HG03558 (cell line): Measurements from ENCODE around the gene CIZ1.
A peak's percentile ranks its signal among the peaks of the same experiment; 100 is the strongest.
"Not testable (repeated sequence)": the region's sequence is repeated elsewhere in the genome, so short reads cannot be mapped to it uniquely, and the experiment has no call there.

ENCODE experiments used
- ATAC-seq: cut with Tn5 transposase; IDR thresholded peaks from one replicate; pipeline ENCODE4 v1.9.1; 2021; ENCODE audit warnings: moderate number of reproducible peaks; ENCODE audit not compliant: unreplicated experiment; ENCODE audit errors: extremely low read depth

Gene CIZ1

GRCh38 chr9:128192601-128193371 lies 1.4 kb upstream of the CIZ1 start:
- peak; percentile 56 for ATAC-seq

- no peak for ATAC-seq
Measured at GRCh38 chr9:128190516-128191405, 611 bp downstream of the CIZ1 start.

- no peak for ATAC-seq
Measured at GRCh38 chr9:128190013-128190412, 1.4 kb downstream of the CIZ1 start.

- no peak for ATAC-seq
Measured at GRCh38 chr9:128188209-128188608, 3.2 kb downstream of the CIZ1 start.

- no peak for ATAC-seq
Measured at GRCh38 chr9:128187361-128187760, 4.0 kb downstream of the CIZ1 start.

- ATAC-seq = no peak
Measured at GRCh38 chr9:128185979-128186965, 5.1 kb downstream of the CIZ1 start.

- no peak for ATAC-seq
Measured at GRCh38 chr9:128182893-128183588, 8.3 kb downstream of the CIZ1 start.

GRCh38 chr9:128181480-128181879 lies 9.9 kb downstream of the CIZ1 start:
- ATAC-seq = not testable (repeated sequence)

- no peak for ATAC-seq
Measured at GRCh38 chr9:128180447-128180846, 10.9 kb downstream of the CIZ1 start.

GRCh38 chr9:128180001-128180400 lies 11.4 kb downstream of the CIZ1 start:
- ATAC-seq = no peak

- ATAC-seq = no peak
Measured at GRCh38 chr9:128178806-128179431, 12.5 kb downstream of the CIZ1 start.

- no peak for ATAC-seq
Measured at GRCh38 chr9:128175726-128176125, 15.6 kb downstream of the CIZ1 start.

- no peak for ATAC-seq
Measured at GRCh38 chr9:128175102-128175563, 16.2 kb downstream of the CIZ1 start.

- no peak for ATAC-seq
Measured at GRCh38 chr9:128174062-128174461, 17.3 kb downstream of the CIZ1 start.

GRCh38 chr9:128169925-128170324 lies 21.4 kb downstream of the CIZ1 start:
- ATAC-seq = no peak

- no peak for ATAC-seq
Measured at GRCh38 chr9:128169492-128169891, 21.9 kb downstream of the CIZ1 start.

GRCh38 chr9:128168731-128169308 lies 22.6 kb downstream of the CIZ1 start:
- ATAC-seq = no peak

- no peak for ATAC-seq
Measured at GRCh38 chr9:128167209-128167608, 24.2 kb downstream of the CIZ1 start.

GRCh38 chr9:128166169-128166568 lies 25.2 kb downstream of the CIZ1 start:
- no peak for ATAC-seq
